ENCODE measurements around the gene GLIPR1. TPM values are rescaled to one million over a fixed set of nuclear protein-coding genes. Genes with fewer than 3 reads are reported as not detected.

The GLIPR1 gene
- total RNA-seq, 1 experiment from 2014 or later, result 0.13 TPM

- no peaks in the 10 kb centered on the region for H3K79me2 ChIP-seq (ENCODE audit: insufficient read depth, low read length)
- H3K56ac ChIP-seq (ENCODE audit: insufficient read length, low read depth, low read length), result no peak overlapping the region
- no peak overlapping the region for H3K23ac ChIP-seq (ENCODE audit: insufficient read length, low read depth, low read length)
- Mint-ChIP-seq H3K27ac (no peak overlapping the region), H3K4me1 (0 out of 4 replicates have a peak, but pooled peaks cover 0 to 4% of the 10 kb centered on the region in 2 experiments), H3K36me3 (ENCODE audit: insufficient read depth in 1 of 3, low read depth in 3 of 3) (peaks cover 5 to 12% (median 5%) of the 10 kb centered on the region in 3 experiments; a peak in 6 of 7 replicates), H3K27me3 (ENCODE audit: low read depth) (no peaks in the 10 kb centered on the region), H3K4me3 (no peak overlapping the region), H3K9me3 (peaks cover 10 to 11% of the 10 kb centered on the region in 2 experiments)
- H3K4me1 ChIP-seq (ENCODE audit: insufficient read depth, low read length), result no peaks in the 10 kb centered on the region
- H4K8ac ChIP-seq (replicated peaks; ENCODE audit: insufficient read length, low read depth, low read length), result no peak overlapping the region
- no peak overlapping the region for H3K18ac ChIP-seq (ENCODE audit: insufficient read length, low read depth, low read length)
- H2BK15ac ChIP-seq (ENCODE audit: low read depth, low read length), result no peak overlapping the region; the same call in 1 of the 2 replicates
- no peak overlapping the region for H2AFZ ChIP-seq (ENCODE audit: low read length)
- H2BK12ac ChIP-seq (ENCODE audit: insufficient read length, low read depth, low read length), result no peak overlapping the region
- no peak overlapping the region for H3K4me2 ChIP-seq (ENCODE audit: insufficient read depth, insufficient read length, low read length)
- DNase-seq, result no peak
- no peak overlapping the region for H3K27ac ChIP-seq (ENCODE audit: insufficient read length, low read depth, low read length)
- no peak for TF ChIP-seq CTCF (conservative IDR thresholded peaks at IDR 0.05)
- H3T11ph ChIP-seq (ENCODE audit: low read length), result no peak overlapping the region
- no peaks in the 10 kb centered on the region for H3K9me3 ChIP-seq (ENCODE audit: control insufficient read depth, low read depth, low read length)
- H2AK5ac ChIP-seq (ENCODE audit: insufficient read length, low read length), result no peak overlapping the region
- WGBS (ENCODE audit: extremely low coverage, insufficient read length, low lambda C conversion rate), result no CpG with 5 or more reads among the region's 3 CpGs
- no peak overlapping the region for H3K14ac ChIP-seq (ENCODE audit: insufficient read depth, low read length)
- H3K9ac ChIP-seq (ENCODE audit: extremely low read depth, insufficient read length, low read length), result no peak overlapping the region
- no peaks in the 10 kb centered on the region for H3K23me2 ChIP-seq (ENCODE audit: insufficient read length, low read depth, low read length, poor library complexity, severe bottlenecking)
- no peak overlapping the region for H2BK5ac ChIP-seq (ENCODE audit: insufficient read length, low read length)
- no peak overlapping the region for H3K4ac ChIP-seq (ENCODE audit: low read depth, low read length)
- no peaks in the 10 kb centered on the region for H3K27me3 ChIP-seq (ENCODE audit: insufficient read depth, low read length)
- no peak overlapping the region for H2BK120ac ChIP-seq (ENCODE audit: low read depth, low read length, poor library complexity, severe bottlenecking)
- no peak overlapping the region for H2BK20ac ChIP-seq (ENCODE audit: low read depth, low read length, poor library complexity, severe bottlenecking)
- no peak overlapping the region for H4K5ac ChIP-seq (ENCODE audit: insufficient read length, low read depth, low read length)
- no peaks in the 10 kb centered on the region for H4K20me1 ChIP-seq (ENCODE audit: control insufficient read depth, insufficient read depth, insufficient read length)
- H4K91ac ChIP-seq (ENCODE audit: insufficient read length, low read depth, low read length), result no peak overlapping the region
- no peaks in the 10 kb centered on the region for H3K79me1 ChIP-seq (ENCODE audit: insufficient read depth, low read depth, low read length, poor library complexity, severe bottlenecking)
Measured at GRCh38 chr12:75452675-75453330, 27.8 kb upstream of the GLIPR1 start.
